ENCODE measurements around the gene TIGD7.

TIGD7 gene

DNA sequence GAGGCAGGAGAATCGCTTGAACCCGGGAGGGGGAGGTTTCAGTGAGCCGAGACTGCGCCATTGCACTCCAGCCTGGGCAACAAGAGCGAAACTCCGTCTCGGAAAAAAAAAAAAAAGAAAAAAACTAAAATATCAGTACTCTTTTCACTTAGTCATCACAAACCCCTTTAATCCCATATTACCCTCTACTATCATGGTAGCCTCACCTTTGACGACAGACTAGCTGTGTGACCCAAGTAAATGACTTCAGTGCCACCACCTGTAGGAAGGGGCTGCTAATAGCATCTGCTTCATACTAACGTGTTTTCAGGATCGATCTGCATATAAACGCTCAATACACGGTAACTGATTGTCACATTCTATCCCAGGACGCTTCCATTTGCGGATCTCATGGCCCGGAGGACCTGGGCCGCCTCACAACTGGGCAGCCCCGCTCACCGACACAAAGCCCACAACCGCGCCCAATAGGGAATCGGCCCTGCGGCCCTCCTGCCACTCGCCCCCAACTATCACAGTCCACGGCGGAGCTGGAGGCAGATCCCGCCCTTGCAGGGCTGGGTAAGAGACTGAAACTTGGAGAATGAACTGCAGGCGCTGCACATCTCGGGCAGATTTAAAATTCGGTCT lies 23.0 kb downstream of the TIGD7 start:
- ATAC-seq = peak; percentile 79
- TF ChIP-seq ISL1 (CRISPR knock-in tag; IDR thresholded peaks at IDR 0.05) (no peak), TCF4 (CRISPR knock-in tag; IDR thresholded peaks at IDR 0.05; ENCODE audit: borderline replicate concordance) (no peak), CSDC2 (CRISPR knock-in tag; IDR thresholded peaks at IDR 0.05) (no peak), GLIS3 (CRISPR knock-in tag; IDR thresholded peaks at IDR 0.05) (no peak), ZFP30 (CRISPR knock-in tag; IDR thresholded peaks at IDR 0.05) (no peak), ZNF565 (CRISPR knock-in tag; conservative IDR thresholded peaks at IDR 0.05; ENCODE audit: low read depth) (no peak), TOX (CRISPR knock-in tag; IDR thresholded peaks at IDR 0.05; ENCODE audit: borderline replicate concordance) (no peak), SNAI2 (CRISPR knock-in tag; IDR thresholded peaks at IDR 0.05) (no peak), BACH2 (CRISPR knock-in tag; IDR thresholded peaks at IDR 0.05; ENCODE audit: borderline replicate concordance) (no peak)
- TF ChIP-seq, protein P1, sequence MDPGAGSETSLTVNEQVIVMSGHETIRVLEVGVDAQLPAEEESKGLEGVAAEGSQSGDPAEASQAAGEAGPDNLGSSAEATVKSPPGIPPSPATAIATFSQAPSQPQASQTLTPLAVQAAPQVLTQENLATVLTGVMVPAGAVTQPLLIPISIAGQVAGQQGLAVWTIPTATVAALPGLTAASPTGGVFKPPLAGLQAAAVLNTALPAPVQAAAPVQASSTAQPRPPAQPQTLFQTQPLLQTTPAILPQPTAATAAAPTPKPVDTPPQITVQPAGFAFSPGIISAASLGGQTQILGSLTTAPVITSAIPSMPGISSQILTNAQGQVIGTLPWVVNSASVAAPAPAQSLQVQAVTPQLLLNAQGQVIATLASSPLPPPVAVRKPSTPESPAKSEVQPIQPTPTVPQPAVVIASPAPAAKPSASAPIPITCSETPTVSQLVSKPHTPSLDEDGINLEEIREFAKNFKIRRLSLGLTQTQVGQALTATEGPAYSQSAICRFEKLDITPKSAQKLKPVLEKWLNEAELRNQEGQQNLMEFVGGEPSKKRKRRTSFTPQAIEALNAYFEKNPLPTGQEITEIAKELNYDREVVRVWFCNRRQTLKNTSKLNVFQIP (CRISPR knock-in tag; IDR thresholded peaks at IDR 0.05; ENCODE audit: borderline replicate concordance, low read depth) = no peak
- TF ChIP-seq, protein P2, sequence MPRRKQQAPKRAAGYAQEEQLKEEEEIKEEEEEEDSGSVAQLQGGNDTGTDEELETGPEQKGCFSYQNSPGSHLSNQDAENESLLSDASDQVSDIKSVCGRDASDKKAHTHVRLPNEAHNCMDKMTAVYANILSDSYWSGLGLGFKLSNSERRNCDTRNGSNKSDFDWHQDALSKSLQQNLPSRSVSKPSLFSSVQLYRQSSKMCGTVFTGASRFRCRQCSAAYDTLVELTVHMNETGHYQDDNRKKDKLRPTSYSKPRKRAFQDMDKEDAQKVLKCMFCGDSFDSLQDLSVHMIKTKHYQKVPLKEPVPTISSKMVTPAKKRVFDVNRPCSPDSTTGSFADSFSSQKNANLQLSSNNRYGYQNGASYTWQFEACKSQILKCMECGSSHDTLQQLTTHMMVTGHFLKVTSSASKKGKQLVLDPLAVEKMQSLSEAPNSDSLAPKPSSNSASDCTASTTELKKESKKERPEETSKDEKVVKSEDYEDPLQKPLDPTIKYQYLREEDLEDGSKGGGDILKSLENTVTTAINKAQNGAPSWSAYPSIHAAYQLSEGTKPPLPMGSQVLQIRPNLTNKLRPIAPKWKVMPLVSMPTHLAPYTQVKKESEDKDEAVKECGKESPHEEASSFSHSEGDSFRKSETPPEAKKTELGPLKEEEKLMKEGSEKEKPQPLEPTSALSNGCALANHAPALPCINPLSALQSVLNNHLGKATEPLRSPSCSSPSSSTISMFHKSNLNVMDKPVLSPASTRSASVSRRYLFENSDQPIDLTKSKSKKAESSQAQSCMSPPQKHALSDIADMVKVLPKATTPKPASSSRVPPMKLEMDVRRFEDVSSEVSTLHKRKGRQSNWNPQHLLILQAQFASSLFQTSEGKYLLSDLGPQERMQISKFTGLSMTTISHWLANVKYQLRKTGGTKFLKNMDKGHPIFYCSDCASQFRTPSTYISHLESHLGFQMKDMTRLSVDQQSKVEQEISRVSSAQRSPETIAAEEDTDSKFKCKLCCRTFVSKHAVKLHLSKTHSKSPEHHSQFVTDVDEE (CRISPR knock-in tag; IDR thresholded peaks at IDR 0.05) = no peak
- TF ChIP-seq, protein P3, sequence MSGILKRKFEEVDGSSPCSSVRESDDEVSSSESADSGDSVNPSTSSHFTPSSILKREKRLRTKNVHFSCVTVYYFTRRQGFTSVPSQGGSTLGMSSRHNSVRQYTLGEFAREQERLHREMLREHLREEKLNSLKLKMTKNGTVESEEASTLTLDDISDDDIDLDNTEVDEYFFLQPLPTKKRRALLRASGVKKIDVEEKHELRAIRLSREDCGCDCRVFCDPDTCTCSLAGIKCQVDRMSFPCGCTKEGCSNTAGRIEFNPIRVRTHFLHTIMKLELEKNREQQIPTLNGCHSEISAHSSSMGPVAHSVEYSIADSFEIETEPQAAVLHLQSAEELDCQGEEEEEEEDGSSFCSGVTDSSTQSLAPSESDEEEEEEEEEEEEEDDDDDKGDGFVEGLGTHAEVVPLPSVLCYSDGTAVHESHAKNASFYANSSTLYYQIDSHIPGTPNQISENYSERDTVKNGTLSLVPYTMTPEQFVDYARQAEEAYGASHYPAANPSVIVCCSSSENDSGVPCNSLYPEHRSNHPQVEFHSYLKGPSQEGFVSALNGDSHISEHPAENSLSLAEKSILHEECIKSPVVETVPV (CRISPR knock-in tag; IDR thresholded peaks at IDR 0.05) = no peak
- TF ChIP-seq, protein P4, sequence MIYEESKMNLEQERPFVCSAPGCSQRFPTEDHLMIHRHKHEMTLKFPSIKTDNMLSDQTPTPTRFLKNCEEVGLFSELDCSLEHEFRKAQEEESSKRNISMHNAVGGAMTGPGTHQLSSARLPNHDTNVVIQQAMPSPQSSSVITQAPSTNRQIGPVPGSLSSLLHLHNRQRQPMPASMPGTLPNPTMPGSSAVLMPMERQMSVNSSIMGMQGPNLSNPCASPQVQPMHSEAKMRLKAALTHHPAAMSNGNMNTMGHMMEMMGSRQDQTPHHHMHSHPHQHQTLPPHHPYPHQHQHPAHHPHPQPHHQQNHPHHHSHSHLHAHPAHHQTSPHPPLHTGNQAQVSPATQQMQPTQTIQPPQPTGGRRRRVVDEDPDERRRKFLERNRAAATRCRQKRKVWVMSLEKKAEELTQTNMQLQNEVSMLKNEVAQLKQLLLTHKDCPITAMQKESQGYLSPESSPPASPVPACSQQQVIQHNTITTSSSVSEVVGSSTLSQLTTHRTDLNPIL (CRISPR knock-in tag; IDR thresholded peaks at IDR 0.05; ENCODE audit: low read depth) = no peak

DNA sequence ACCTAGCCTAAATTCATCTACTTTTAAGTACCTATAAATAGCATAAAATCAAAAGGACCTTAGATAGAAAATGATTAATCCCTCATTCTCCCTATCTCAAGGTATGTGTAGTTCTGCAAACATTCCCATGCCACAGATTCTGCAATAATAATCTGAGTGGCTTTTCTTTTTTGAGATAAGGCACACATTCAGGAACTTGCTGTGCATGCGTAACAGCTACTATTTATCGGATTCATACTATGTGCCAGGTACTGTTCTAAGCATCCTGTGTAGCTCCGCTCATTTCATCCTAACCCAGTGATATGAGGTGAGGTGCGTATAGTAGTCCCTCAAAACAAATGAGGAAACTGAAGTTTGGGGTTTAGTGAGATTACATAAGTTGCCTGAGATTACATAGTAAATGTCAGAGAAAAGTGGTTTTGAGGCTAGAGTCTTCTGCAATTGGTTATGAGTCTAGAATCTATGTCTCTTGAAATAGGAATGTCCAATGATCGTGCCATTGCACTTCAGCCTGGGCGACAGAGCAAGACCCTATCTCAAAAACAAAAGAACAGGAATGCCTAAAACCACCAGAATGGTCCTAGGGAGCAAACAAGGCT lies 23.9 kb downstream of the TIGD7 start:
- ATAC-seq = no peak
- TF ChIP-seq, protein P1 (CRISPR knock-in tag; IDR thresholded peaks at IDR 0.05; ENCODE audit: borderline replicate concordance, low read depth) = no peak
- TF ChIP-seq ISL1 (CRISPR knock-in tag; IDR thresholded peaks at IDR 0.05) = no peak
- no peak for TF ChIP-seq PPARA (CRISPR knock-in tag; IDR thresholded peaks at IDR 0.05; ENCODE audit: borderline replicate concordance)
- no peak for TF ChIP-seq CSDC2 (CRISPR knock-in tag; IDR thresholded peaks at IDR 0.05)
- no peak for TF ChIP-seq ARNTL (CRISPR knock-in tag; IDR thresholded peaks at IDR 0.05; ENCODE audit: borderline replicate concordance, low read depth)
- TF ChIP-seq, protein P2 (CRISPR knock-in tag; IDR thresholded peaks at IDR 0.05) = no peak
- no peak for TF ChIP-seq TCF4 (CRISPR knock-in tag; IDR thresholded peaks at IDR 0.05; ENCODE audit: borderline replicate concordance)
- no peak for TF ChIP-seq GLIS3 (CRISPR knock-in tag; IDR thresholded peaks at IDR 0.05)
- TF ChIP-seq RARB (CRISPR knock-in tag; IDR thresholded peaks at IDR 0.05) = no peak
- TF ChIP-seq, protein P3 (CRISPR knock-in tag; IDR thresholded peaks at IDR 0.05) = no peak
- no peak for TF ChIP-seq ZNF70 (CRISPR knock-in tag; IDR thresholded peaks at IDR 0.05)
- no peak for TF ChIP-seq ZFP3 (CRISPR knock-in tag; IDR thresholded peaks at IDR 0.05)
- no peak for TF ChIP-seq OSR1 (CRISPR knock-in tag; IDR thresholded peaks at IDR 0.05)
